RPMI7951 (cell line): ENCODE data around the gene PLB1. TPM values are rescaled to one million over a fixed set of nuclear protein-coding genes. Genes with fewer than 3 reads are reported as not detected.
"Not testable (repeated sequence)": the region's sequence is repeated elsewhere in the genome, so short reads cannot be mapped to it uniquely, and the experiment has no call there.

Source experiments
- DNase-seq: peaks from one replicate; pipeline ENCODE4 v3.0.0-alpha.2; 2012; ENCODE audit warnings: low read depth
- total RNA-seq: library from RNA; depleted of rRNA; stranded (reverse); fragments of >200 nt; shearing (Covaris generic); gene quantifications from 2 replicates; pipeline ENCODE4 v1.2.3, GENCODE V29; 2014

PLB1 gene
- total RNA-seq, 1 experiment from 2014 or later = 0.12 TPM

DNA sequence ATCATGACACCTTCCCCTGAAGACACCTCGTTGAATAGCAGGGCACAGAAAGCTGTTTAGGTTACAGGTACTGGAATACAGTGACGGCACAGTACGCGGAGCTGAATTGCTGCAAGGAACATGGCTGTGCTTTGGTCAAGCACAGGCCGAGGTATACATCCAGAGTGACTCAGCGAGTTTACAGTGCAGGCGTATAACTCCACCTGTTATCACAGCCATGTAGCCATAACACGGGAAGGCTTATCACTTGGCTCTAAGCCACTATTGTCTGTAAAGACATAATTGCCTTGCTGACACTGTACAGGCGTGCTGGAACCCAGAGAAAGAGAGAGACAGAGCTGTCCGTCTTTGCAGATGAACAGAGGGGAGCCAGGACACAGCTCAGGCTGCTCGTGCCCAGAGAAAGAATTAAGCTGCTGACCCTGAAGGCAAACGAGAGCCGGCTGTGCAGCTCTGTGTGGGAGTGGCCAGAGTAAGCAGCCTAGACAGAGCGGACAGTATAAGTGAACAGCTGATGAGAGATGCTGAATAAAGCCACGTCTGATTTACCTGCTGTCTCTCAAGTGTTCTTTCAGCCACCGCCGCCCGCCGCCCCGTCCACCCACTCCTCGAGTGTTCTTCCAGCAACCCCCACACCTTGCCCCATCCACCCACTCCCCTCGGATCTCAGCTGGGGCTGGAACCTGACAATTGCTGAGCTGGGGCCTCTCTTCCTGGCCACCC is 168.4 kb downstream of the PLB1 start:
- peak; percentile 50 for DNase-seq

- DNase-seq = peak; percentile 86
These were observed 169.3 kb downstream of the PLB1 start for GRCh38 chr2:28665041-28665704.

- not testable (repeated sequence) for DNase-seq
These were observed 170.0 kb downstream of the PLB1 start for GRCh38 chr2:28665811-28666377.

- DNase-seq = no peak
These were observed 170.8 kb downstream of the PLB1 start for GRCh38 chr2:28666496-28667184.

- DNase-seq = no peak
These were observed 171.4 kb downstream of the PLB1 start for GRCh38 chr2:28667261-28667660.

GRCh38 chr2:28668106-28668814 is 172.4 kb downstream of the PLB1 start:
- DNase-seq = no peak

DNA sequence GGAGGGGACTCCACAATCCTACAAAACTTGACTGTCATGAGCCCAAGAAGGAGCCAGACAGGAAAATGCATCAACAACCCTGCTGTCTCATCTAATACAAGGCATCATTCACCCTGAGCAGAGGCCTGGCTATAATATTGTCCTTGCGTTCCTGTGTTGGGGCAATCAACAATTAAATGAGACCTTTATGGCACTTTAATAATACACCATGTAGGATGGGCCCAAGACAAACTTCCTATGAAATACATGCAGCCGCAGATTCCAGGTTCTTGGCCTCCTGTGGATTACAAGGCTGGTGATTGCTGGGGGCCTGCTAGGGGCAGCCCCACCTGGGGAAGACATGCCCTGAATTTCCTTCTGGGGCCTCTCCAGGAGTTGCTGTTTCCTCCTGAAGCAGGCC is 173.0 kb downstream of the PLB1 start:
- DNase-seq = no peak

DNA sequence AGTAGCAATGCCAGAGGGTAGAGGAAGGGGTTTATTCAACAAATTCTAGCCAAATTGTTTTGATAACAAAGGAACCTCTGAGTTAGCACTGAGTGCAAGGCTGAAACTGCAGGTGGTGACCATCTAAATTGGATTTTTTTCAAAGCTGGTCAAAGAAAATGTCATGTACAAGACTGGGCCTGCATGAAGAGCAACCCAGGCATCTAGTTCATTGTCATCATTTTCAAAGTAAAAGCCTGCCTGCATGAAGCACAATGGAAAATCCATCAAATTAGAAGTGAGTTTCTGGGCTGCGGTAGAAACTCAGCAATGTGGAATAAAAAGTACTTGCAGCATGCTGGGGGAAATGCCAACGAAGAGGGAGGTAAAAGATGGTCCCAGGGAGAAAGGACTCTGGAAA is 175.0 kb downstream of the PLB1 start:
- no peak for DNase-seq

GRCh38 chr2:28673338-28673737 is 177.5 kb downstream of the PLB1 start:
- no peak for DNase-seq

- DNase-seq = no peak
These were observed 178.3 kb downstream of the PLB1 start for GRCh38 chr2:28674062-28674712.

DNA sequence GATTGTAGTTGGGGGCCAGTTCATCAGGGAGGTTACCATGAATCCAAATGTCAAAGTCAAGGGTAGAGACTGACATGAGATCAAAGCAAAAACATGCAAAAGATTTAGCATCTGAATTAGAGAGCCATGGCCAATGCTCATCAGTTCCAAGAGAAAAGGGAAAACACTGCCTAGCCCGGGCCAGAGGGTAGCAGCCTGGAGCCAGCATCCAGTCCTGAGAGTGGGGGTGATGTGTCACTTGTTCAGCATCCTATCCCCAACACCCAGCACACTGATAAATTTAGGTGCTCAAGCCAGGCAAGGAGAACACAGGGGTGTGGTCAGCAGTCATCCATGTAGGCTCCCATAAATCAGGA is 178.8 kb downstream of the PLB1 start:
- DNase-seq = no peak

DNA sequence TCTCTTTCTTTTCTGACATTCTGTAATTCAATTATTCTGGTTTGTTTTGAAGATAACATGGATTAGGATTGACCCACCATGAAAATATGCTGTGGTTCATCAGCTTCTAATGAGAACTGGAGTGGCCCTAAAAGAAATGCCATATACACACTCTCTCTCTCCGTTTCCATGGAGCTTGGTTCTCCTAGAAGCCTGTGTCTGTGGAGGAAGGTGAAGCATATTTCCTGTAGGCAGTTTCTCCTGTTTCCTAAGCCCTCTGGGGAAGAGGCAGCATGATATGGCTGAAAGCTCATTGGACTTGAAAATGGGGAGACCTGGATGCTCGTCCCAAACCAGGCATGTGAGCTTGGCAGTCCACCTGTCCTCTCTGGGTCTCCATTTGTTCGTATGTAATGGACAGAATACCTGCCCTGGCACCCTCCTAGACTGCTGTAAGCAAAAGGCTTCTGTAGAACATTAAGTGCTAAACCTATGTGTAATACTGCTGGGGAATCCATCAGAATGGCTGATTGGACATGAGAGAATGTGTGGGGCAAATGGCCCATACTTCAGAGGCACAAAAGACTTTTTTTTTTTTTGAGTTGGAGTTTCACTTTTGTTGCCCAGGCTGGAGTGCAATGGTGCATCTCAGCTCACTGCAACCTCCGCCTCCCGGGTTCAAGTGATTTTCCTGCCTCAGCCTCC is 180.4 kb downstream of the PLB1 start:
- DNase-seq = no peak

GRCh38 chr2:28678175-28678855 is 182.5 kb downstream of the PLB1 start:
- no peak for DNase-seq

GRCh38 chr2:28678944-28679343 is 183.1 kb downstream of the PLB1 start:
- DNase-seq = no peak

DNA sequence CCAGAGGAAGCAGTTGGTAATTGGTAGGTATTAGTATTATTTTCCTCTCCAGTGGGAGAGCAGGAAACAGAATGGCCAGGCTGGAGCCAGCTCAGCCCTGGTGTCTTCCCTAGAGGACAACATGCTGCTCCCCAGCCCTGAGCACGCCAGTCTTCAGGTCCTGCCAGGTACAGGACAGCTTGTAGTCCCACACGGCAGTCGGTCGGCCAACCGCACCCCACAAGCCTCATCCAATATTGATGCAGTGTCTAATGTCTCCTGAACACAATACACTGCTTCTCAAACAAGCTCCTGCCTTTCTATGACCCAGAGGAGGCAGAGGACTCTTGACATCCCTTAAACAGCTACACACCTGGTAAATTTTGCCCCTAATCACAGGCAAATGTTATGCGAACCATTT is 184.8 kb downstream of the PLB1 start:
- no peak for DNase-seq

DNA sequence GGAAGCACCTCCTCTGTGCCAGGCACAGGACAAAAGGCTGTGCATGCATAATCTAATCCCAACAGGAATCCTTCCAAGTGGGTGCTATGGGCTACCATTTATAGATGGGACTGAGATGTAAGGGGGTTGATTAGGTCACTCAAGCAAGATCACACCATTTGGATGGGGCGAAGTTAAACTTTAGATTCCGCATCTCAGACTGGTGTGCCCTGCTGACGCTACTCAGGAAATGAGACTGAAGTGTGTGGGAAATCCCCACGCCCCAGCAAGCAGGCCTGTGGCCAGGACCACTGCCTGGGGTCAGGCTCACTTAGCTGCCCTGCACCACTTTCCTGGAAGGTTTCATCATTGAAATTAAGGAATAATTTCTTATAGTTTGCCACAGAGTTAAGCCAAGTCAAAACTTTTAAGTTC is 185.3 kb downstream of the PLB1 start:
- peak; percentile 90 for DNase-seq

DNA sequence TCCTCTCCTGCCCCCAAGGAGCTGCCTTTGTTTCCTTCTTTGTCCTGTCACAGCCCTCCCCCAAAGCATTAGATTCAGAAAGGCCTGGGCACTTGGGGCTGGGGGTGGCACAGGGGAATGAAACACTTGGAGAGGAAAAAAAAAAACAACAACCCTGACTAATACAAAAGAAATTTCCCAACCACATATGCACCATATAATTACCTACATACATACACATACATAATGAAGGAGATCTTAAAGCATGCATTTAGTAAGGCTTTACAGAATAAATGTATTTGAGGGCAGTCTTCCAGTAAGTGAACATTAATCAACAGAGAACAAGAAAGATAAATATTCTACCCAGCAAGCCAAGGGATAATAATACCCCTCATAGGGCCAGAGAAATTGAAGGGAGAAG is 185.7 kb downstream of the PLB1 start:
- peak; percentile 49 for DNase-seq

DNA sequence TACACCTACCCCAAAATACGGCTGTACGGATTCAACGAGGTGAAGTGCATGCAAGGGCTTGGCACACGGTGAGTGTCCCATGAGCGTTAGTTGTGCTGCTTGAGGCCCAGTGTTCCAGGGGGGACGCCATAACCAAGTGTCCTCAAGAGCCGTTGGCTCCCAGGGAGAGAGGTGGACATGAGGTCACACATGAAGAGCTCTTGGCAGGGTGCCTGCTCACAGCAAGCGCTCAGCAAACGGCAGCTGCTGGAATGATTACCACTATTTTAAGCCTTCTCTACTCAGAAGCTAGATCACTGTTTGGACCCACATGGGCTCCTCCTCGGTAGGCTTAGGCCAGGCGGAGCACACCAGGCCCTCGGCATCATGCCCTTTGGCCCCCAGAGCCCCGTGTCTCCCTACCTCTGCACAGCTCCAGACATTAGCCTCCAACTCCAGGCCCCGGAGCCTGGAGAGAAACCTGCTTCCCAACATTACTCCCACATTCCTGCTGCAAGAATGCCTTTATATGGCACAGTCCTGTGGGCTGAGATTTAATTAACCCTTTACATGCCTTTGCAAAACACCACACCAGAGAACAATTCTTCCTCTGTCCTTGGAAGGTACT is 187.3 kb downstream of the PLB1 start:
- DNase-seq = peak; percentile 91

GRCh38 chr2:28684142-28684858 is 188.4 kb downstream of the PLB1 start:
- DNase-seq = no peak
